ENCODE results near the gene MOB2.

The MOB2 gene

DNA sequence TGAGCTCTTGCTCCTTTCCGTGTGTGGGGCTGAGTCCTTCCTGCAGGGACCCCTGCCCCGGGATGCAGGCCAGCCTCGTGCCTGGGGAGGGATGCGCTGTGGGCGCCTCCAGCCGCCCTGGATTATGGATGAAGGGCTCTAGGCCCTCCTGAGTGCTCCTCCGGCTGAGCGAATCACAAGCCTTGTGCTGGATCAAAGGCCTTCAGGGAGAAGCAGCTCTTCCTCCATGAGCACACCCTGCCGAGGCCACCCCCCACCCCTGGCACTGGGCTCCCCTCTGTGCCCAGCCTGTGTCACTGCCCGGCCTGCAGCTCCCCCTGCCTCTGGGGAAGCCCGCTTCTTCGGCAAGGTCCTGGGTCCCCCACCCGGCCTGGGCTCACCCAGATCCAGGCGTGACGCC, 53.0 kb downstream of the MOB2 start:
- Histone ChIP-seq H3K79me1 (ENCODE audit: low read depth, low read length) (peaks cover 17% of the 10 kb centered on the region), H2AK5ac (ENCODE audit: low read depth, low read length) (no peak overlapping the region), H2BK120ac (ENCODE audit: low read depth, low read length) (no peak overlapping the region), H3K36me3 (replicated peaks in 1 of 2; ENCODE audit: control insufficient read depth in 2 of 2, insufficient read depth in 2 of 2, low read length in 2 of 2) (peaks cover 0 to 4% of the 10 kb centered on the region in 2 donors), H3K4me1 (ENCODE audit: control insufficient read depth in 2 of 2, insufficient read depth in 1 of 2, low read depth in 1 of 2, low read length in 2 of 2) (peaks cover 7 to 16% of the 10 kb centered on the region in 2 donors), H3K27me3 (ENCODE audit: control insufficient read depth in 3 of 3, insufficient read depth in 3 of 3, low read depth in 1 of 3, low read length in 3 of 3) (no peaks in the 10 kb centered on the region), H3K27ac (replicated peaks; ENCODE audit: low read length) (no peak overlapping the region), H3K9ac (ENCODE audit: low read depth, low read length, poor library complexity) (no peak overlapping the region), H3K23ac (ENCODE audit: low read depth, low read length, poor library complexity) (no peak overlapping the region), H3K18ac (ENCODE audit: low read length) (no peak overlapping the region), H3K9me3 (replicated peaks in 1 of 2; ENCODE audit: control insufficient read depth in 2 of 2, insufficient read depth in 1 of 2, low read depth in 1 of 2, low read length in 2 of 2) (peaks cover 0 to 6% of the 10 kb centered on the region in 2 donors), H4K8ac (ENCODE audit: low read depth, low read length) (no peak overlapping the region), H2BK15ac (ENCODE audit: low read length) (no peak overlapping the region), H2BK5ac (ENCODE audit: low read length) (no peak overlapping the region), H3K14ac (ENCODE audit: low read length) (no peak overlapping the region), H3K4ac (ENCODE audit: low read length) (no peak overlapping the region), H4K91ac (ENCODE audit: low read depth, low read length, poor library complexity) (no peak overlapping the region), H2BK12ac (ENCODE audit: low read length) (no peak overlapping the region), H3K4me3 (ENCODE audit: low read length in 2 of 2) (no peak overlapping the region), H2AFZ (ENCODE audit: low read length) (no peak overlapping the region), H3K4me2 (ENCODE audit: insufficient read depth, low read length, poor library complexity, severe bottlenecking) (no peak overlapping the region)
- no CpG with 5 or more reads among the region's 15 CpGs for WGBS, 2 donors (ENCODE audit: extremely low coverage in 2 of 2, insufficient read length in 2 of 2, insufficient replicate concordance in 1 of 2)
- DNase-seq (ENCODE audit: low spot score) = no peak

DNA sequence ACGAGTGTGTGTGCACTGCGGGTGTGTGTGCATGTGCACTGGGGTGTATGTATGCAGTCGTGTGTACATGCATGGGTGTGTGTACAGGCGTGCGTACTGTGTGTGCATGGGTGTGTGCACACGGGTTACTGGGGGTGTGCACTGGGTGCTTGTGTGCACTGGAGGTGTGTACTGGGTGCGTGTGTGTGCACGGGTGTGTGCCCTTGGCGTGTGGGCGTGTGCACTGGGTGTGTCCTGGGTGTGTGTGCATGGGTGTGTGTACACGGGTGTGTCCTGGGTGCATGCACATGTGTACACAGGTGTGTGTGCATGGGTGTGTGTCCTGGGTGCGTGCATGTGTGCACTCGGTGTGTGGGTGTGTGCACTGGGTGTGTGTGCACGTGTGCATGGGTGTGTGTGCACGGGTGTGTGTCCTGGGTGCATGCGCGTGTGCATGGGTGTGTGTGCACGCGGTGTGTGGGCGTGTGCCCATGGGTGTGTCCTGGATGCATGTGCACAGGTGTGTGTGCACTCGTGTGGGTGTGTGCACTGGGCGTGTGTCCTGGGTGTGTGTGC, 57.7 kb downstream of the MOB2 start:
- Histone ChIP-seq H2AFZ (ENCODE audit: low read length) (no peak overlapping the region), H3K79me1 (ENCODE audit: low read depth, low read length) (peaks cover 31% of the 10 kb centered on the region), H2BK12ac (ENCODE audit: low read length) (peak overlapping the region; percentile 58), H3K36me3 (replicated peaks in 1 of 2; ENCODE audit: control insufficient read depth in 2 of 2, insufficient read depth in 2 of 2, low read length in 2 of 2) (no peaks in the 10 kb centered on the region), H3K4me1 (ENCODE audit: control insufficient read depth in 2 of 2, insufficient read depth in 1 of 2, low read depth in 1 of 2, low read length in 2 of 2) (peaks cover 0 to 4% of the 10 kb centered on the region in 2 donors), H3K4me2 (ENCODE audit: insufficient read depth, low read length, poor library complexity, severe bottlenecking) (no peak overlapping the region), H3K18ac (ENCODE audit: low read length) (peak overlapping the region; percentile 76), H2BK5ac (ENCODE audit: low read length) (no peak overlapping the region), H4K91ac (ENCODE audit: low read depth, low read length, poor library complexity) (peak overlapping the region; percentile 53), H3K9me3 (replicated peaks in 1 of 2; ENCODE audit: control insufficient read depth in 2 of 2, insufficient read depth in 1 of 2, low read depth in 1 of 2, low read length in 2 of 2) (peaks cover 0 to 6% of the 10 kb centered on the region in 2 donors), H3K14ac (ENCODE audit: low read length) (peak overlapping the region; percentile 90), H3K9ac (ENCODE audit: low read depth, low read length, poor library complexity) (peak overlapping the region; percentile 70), H3K27ac (replicated peaks; ENCODE audit: low read length) (no peak overlapping the region), H3K27me3 (ENCODE audit: control insufficient read depth in 3 of 3, insufficient read depth in 3 of 3, low read depth in 1 of 3, low read length in 3 of 3) (no peaks in the 10 kb centered on the region), H3K4me3 (ENCODE audit: low read length in 2 of 2) (peak overlapping the region in 1 of 2 donors; percentile 70), H2BK15ac (ENCODE audit: low read length) (no peak overlapping the region), H2AK5ac (ENCODE audit: low read depth, low read length) (no peak overlapping the region), H3K23ac (ENCODE audit: low read depth, low read length, poor library complexity) (peak overlapping the region; percentile 97), H2BK120ac (ENCODE audit: low read depth, low read length) (no peak overlapping the region), H3K4ac (ENCODE audit: low read length) (no peak overlapping the region), H4K8ac (ENCODE audit: low read depth, low read length) (peak overlapping the region; percentile 17)
- WGBS, 2 donors (ENCODE audit: extremely low coverage in 2 of 2, insufficient read length in 2 of 2, insufficient replicate concordance in 1 of 2) = no CpG with 5 or more reads among the region's 22 CpGs
- DNase-seq (ENCODE audit: low spot score) = no peak

DNA sequence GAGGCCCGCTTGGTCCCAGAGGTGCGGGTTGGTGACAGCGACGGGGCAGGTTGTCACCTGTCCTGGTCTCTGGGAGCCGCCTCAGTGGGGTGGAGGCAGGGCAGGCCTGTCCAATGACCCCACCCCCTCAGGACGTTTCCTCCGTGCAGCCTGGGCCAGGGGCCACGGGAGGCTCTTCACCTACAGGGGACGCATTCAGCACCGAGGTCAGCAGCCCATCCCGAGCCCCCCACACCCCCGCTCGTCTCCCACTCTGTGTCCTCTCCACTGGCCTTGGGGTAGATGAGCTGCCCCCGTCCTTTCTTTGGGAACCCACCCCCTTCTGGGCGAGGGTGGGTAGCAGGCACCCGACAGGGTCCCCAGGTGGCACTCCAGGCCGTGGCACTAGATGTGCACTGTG, 61.1 kb downstream of the MOB2 start:
- H2BK120ac ChIP-seq (ENCODE audit: low read depth, low read length) = no peak overlapping the region
- peak overlapping the region; percentile 17 for H3K18ac ChIP-seq (ENCODE audit: low read length)
- H3K27me3 ChIP-seq (ENCODE audit: control insufficient read depth in 3 of 3, insufficient read depth in 3 of 3, low read depth in 1 of 3, low read length in 3 of 3) = no peaks in the 10 kb centered on the region
- no peak overlapping the region for H2AFZ ChIP-seq (ENCODE audit: low read length)
- H3K14ac ChIP-seq (ENCODE audit: low read length) = no peak overlapping the region
- no peak overlapping the region for H3K4me3 ChIP-seq (ENCODE audit: low read length in 2 of 2)
- peak overlapping the region; percentile 43 for H3K23ac ChIP-seq (ENCODE audit: low read depth, low read length, poor library complexity)
- H3K4me1 ChIP-seq (ENCODE audit: control insufficient read depth in 2 of 2, insufficient read depth in 1 of 2, low read depth in 1 of 2, low read length in 2 of 2) = peaks cover 0 to 4% of the 10 kb centered on the region in 2 donors
- H3K9me3 ChIP-seq (replicated peaks in 1 of 2; ENCODE audit: control insufficient read depth in 2 of 2, insufficient read depth in 1 of 2, low read depth in 1 of 2, low read length in 2 of 2) = peaks cover 0 to 6% of the 10 kb centered on the region in 2 donors
- WGBS, 2 donors (ENCODE audit: extremely low coverage in 2 of 2, insufficient read length in 2 of 2, insufficient replicate concordance in 1 of 2) = no CpG with 5 or more reads among the region's 17 CpGs
- H3K79me1 ChIP-seq (ENCODE audit: low read depth, low read length) = peaks cover 50% of the 10 kb centered on the region
- no peak overlapping the region for H2BK12ac ChIP-seq (ENCODE audit: low read length)
- H3K4me2 ChIP-seq (ENCODE audit: insufficient read depth, low read length, poor library complexity, severe bottlenecking) = no peak overlapping the region
- no peak overlapping the region for H2BK5ac ChIP-seq (ENCODE audit: low read length)
- H2BK15ac ChIP-seq (ENCODE audit: low read length) = no peak overlapping the region
- H3K27ac ChIP-seq (replicated peaks; ENCODE audit: low read length) = no peak overlapping the region
- no peak overlapping the region for H3K9ac ChIP-seq (ENCODE audit: low read depth, low read length, poor library complexity)
- H2AK5ac ChIP-seq (ENCODE audit: low read depth, low read length) = peak overlapping the region; percentile 13
- H4K8ac ChIP-seq (ENCODE audit: low read depth, low read length) = no peak overlapping the region
- no peak overlapping the region for H3K4ac ChIP-seq (ENCODE audit: low read length)
- DNase-seq (ENCODE audit: low spot score) = no peak
- no peaks in the 10 kb centered on the region for H3K36me3 ChIP-seq (replicated peaks in 1 of 2; ENCODE audit: control insufficient read depth in 2 of 2, insufficient read depth in 2 of 2, low read length in 2 of 2)
- H4K91ac ChIP-seq (ENCODE audit: low read depth, low read length, poor library complexity) = no peak overlapping the region

DNA sequence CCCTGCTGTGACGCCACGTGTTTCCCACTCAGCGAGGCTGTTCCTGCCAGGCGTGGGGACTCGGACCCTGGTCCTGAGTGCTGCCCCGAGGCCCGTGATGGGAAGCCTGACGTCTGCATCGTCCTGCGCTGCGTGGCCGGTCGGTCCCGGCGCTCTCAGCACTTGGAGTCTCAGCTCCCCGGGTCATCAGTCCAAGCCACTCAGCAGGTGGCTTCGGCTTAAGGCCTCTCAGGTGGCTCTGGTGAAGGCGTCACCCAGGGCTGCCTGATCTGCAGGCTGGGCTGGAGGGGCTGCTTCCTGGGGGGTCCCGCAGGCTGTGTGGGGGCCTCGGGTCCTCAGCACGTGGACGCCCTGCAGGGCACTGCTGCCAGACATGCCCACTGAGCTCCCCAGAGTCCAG, 61.6 kb downstream of the MOB2 start:
- no peak overlapping the region for H3K18ac ChIP-seq (ENCODE audit: low read length)
- no peak overlapping the region for H3K9ac ChIP-seq (ENCODE audit: low read depth, low read length, poor library complexity)
- no peak overlapping the region for H4K91ac ChIP-seq (ENCODE audit: low read depth, low read length, poor library complexity)
- H2BK5ac ChIP-seq (ENCODE audit: low read length) = peak overlapping the region; percentile 24
- no peak for DNase-seq (ENCODE audit: low spot score)
- no peak overlapping the region for H4K8ac ChIP-seq (ENCODE audit: low read depth, low read length)
- H3K4me1 ChIP-seq (ENCODE audit: control insufficient read depth in 2 of 2, insufficient read depth in 1 of 2, low read depth in 1 of 2, low read length in 2 of 2) = peaks cover 0 to 4% of the 10 kb centered on the region in 2 donors
- H2AK5ac ChIP-seq (ENCODE audit: low read depth, low read length) = peak overlapping the region; percentile 13
- H3K4ac ChIP-seq (ENCODE audit: low read length) = no peak overlapping the region
- H3K14ac ChIP-seq (ENCODE audit: low read length) = peak overlapping the region; percentile 4
- no peaks in the 10 kb centered on the region for H3K36me3 ChIP-seq (replicated peaks in 1 of 2; ENCODE audit: control insufficient read depth in 2 of 2, insufficient read depth in 2 of 2, low read length in 2 of 2)
- no peak overlapping the region for H2BK12ac ChIP-seq (ENCODE audit: low read length)
- peaks cover 52% of the 10 kb centered on the region for H3K79me1 ChIP-seq (ENCODE audit: low read depth, low read length)
- H2AFZ ChIP-seq (ENCODE audit: low read length) = no peak overlapping the region
- H3K23ac ChIP-seq (ENCODE audit: low read depth, low read length, poor library complexity) = peak overlapping the region; percentile 43
- H3K4me2 ChIP-seq (ENCODE audit: insufficient read depth, low read length, poor library complexity, severe bottlenecking) = no peak overlapping the region
- no CpG with 5 or more reads among the region's 22 CpGs for WGBS, 2 donors (ENCODE audit: extremely low coverage in 2 of 2, insufficient read length in 2 of 2, insufficient replicate concordance in 1 of 2)
- peaks cover under 1 to 8% of the 10 kb centered on the region in 2 donors for H3K9me3 ChIP-seq (replicated peaks in 1 of 2; ENCODE audit: control insufficient read depth in 2 of 2, insufficient read depth in 1 of 2, low read depth in 1 of 2, low read length in 2 of 2)
- no peak overlapping the region for H3K4me3 ChIP-seq (ENCODE audit: low read length in 2 of 2)
- no peaks in the 10 kb centered on the region for H3K27me3 ChIP-seq (ENCODE audit: control insufficient read depth in 3 of 3, insufficient read depth in 3 of 3, low read depth in 1 of 3, low read length in 3 of 3)
- no peak overlapping the region for H2BK120ac ChIP-seq (ENCODE audit: low read depth, low read length)
- H3K27ac ChIP-seq (replicated peaks; ENCODE audit: low read length) = no peak overlapping the region
- no peak overlapping the region for H2BK15ac ChIP-seq (ENCODE audit: low read length)
